GM12872 (cell line): ENCODE measurements around the gene RLBP1.

Experiments used
- TF ChIP-seq, protein P1 (sequence below): IDR thresholded peaks from 3 replicates; pipeline ENCODE4 v1.5.1; 2011; ENCODE audit warnings: low read depth, mild to moderate bottlenecking, low read length, moderate library complexity; ENCODE audit not compliant: insufficient read depth

The RLBP1 gene

DNA sequence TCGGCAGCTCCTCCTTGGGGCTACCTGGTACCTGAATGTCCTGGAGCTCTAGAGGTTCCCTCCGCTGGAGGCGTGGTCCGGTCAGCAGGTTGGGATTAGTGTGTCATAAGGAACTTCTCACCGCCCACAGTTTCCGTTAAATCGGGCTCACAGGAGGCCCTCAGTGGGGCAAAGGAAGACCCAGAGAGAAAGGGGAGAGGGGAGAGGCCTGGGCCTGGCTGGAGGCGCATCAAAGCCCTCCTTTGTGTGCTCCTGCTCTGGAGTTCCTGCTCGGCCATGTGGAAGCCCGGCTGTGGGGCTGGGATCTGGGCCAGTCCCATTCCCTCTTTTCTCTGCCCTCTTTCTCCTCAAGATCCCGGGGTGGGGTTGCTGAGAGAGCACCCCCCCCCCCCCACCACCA is at the start of gene RLBP1:
Gene RLBP1 (minus strand): TSS at position 37 of the 400 bp plus-strand sequence. CDS start 2,604 bp downstream, outside the sequence.
- TF ChIP-seq, protein P1, sequence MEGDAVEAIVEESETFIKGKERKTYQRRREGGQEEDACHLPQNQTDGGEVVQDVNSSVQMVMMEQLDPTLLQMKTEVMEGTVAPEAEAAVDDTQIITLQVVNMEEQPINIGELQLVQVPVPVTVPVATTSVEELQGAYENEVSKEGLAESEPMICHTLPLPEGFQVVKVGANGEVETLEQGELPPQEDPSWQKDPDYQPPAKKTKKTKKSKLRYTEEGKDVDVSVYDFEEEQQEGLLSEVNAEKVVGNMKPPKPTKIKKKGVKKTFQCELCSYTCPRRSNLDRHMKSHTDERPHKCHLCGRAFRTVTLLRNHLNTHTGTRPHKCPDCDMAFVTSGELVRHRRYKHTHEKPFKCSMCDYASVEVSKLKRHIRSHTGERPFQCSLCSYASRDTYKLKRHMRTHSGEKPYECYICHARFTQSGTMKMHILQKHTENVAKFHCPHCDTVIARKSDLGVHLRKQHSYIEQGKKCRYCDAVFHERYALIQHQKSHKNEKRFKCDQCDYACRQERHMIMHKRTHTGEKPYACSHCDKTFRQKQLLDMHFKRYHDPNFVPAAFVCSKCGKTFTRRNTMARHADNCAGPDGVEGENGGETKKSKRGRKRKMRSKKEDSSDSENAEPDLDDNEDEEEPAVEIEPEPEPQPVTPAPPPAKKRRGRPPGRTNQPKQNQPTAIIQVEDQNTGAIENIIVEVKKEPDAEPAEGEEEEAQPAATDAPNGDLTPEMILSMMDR: no peak

DNA sequence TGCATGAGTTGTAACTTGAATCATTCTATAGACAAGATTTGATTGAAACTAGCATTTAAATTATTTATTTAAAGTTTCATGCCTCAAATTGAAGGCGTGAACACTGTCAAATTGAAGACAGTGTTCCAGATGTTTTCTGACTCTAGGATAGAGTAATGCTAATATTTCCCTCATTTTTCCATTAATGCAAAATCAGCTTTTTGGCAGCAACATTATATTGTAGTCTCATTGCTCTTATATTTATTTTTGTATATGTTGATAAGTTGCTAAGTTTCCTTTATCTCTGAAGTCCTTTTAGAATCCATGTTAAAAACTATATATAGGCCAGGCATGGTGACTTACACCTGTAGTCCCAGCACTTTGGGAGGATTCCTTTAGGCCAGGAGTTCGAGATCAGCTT is 27.2 kb upstream of the RLBP1 start:
- TF ChIP-seq, protein P1: no peak

DNA sequence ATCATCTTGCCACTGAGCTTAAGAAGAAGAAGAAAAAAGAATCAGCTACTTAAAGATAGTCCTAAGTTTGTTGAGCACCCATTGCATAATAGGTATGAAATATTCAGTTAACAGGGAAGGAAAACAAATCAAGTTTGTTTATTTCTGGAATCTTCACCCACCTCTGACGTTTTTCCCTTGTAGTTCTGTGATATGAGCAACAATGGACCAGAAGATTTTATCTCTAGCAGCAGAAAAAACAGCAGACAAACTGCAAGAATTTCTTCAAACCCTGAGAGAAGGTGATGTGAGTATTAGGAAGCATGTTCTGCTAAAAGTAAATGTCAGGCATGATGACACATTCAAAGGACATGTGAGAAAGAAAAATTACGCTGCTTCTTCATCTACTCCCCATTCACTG is 26.1 kb upstream of the RLBP1 start:
- TF ChIP-seq, protein P1: no peak

DNA sequence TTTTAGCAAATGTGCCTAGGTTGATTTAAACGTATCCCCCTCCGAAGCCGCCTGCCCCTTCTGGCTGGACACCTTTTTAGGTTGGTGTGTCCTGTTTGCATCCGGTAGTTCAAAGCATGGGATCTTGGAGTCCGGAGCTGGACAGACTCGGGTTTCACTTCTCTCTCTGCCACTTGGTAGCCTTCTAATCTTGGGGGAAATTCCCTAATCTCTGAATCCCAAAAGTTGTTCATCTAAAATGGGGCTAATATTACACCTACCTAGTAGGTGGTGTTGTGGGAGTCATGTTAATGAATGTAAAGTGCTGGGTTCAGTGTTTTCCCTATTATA is 23.2 kb upstream of the RLBP1 start:
- TF ChIP-seq, protein P1: no peak

DNA sequence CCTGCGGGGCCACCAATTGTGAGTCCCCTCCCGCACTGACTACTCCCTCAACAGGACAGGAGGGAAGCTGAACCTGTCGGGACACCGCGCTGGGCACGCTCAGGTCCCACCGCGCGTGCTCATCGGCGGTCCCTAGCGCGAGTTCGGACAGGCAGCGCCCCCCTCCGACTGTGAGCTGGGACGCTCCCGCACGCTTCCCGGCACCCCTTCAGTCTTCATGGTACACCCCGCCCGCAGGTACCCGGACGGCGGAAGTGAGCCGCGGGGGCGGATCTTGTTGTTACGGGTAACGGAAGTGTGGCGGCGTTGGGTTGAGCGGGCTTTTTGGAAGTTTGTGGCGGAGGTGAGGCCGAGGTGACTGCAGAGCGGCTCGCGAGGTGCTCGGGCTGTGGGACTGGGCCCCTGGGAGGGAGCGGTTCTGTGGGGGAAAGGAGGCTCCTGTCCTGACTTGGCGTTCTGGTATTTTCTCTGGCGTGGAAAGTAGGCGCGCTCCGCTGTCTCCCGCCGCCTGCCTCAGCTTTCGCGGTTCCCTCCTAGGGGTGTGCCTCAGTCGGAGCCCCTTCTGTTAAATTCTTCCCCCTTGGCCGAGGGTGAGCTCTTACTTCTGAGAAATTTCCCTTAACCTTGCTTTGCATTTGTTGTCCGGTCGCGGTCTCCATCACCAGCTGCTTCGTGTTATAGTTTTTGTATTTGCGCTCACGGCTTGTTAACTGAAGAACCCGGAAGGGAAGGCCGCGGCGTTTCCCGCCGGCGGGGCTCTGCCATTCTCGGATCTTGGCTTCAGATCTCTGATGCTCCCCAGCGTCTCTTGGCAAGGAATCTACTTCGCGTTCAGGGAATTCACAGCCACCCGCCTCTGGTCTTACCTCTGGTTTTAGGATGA is 22.6 kb upstream of the RLBP1 start, which contains the start of gene FANCI:
Gene FANCI (plus strand): TSS at position 289 of the 883 bp plus-strand sequence. CDS start 3,669 bp downstream, outside the sequence.
- TF ChIP-seq, protein P1: peak; percentile 51

DNA sequence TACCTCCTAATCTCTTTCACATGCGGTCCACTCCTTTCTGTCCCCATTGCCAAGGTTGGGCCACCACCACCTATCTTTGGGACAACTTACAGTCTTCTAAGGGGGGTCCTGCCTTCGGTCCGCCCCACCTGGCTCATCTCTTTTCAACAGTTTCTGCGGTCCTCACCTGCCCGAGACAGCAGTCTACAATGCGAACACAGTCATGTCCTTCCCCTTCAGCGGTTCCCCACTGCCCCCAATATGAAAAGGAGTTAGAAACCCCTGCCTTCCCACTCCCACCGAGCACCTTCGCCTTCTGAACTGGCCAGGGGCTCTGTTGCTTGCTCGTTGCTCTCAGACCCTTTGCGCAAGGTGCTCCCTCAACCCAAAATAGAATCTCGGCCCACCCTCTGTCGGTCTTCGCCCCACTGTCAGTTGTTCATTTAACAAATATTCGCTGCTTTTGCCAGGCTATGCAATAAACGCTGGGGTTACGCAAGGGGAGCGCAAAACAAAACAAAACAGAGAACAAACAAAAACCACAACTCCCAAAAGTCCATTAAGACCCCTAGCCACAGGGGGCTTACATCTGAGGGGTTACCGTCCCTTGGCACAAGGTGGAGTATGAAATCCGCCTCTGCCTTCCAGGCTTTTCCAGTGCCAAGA is 21.8 kb upstream of the RLBP1 start:
- TF ChIP-seq, protein P1: no peak

DNA sequence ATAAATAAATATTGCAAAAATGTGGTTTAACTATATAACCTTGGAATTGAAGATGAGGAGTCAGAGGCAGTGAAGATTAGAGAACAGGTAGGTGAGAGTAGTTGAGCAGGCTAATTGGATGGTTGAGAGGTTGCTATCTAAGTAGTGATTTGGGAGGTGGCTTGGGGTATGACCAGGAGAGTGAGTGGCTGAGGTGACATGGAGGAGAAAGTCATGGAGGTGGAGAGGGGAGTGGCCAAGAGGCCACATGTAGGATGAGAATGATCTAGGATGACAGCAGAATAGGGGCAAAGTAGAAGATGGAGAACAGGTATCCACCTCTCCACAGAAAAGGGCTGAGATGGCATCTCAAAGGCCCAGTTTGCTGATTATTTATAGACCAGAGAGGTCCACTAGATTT is 10.5 kb upstream of the RLBP1 start:
- TF ChIP-seq, protein P1: no peak
